ENCODE data around the gene LMAN1L.

DNA sequence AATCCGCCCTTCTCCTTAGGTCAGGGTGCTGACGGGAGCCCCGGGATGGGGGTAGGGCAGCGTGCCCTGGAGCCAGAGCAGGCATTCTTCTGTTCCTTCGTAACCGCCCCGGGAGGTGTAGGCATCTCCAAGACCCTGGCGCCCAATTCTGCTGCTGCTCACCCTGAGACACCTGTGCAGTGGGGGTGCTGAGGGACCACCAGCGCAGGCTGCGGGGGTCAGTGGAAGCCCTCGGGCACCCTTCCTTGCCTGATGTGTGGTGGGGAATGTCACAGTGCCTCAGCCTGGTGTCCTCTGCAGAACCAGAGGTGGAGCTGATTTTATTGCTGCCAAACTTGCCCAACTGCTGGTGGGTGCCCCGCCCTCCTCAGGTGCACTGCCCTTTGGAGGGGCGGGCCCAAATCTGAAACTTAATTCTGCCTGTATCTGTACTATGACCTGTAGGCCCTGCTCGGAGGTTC, 23.4 kb upstream of the LMAN1L start:
- no peak for TF ChIP-seq CTCF (IDR thresholded peaks at IDR 0.05)
- TF ChIP-seq POLR2A (IDR thresholded peaks at IDR 0.05) = no peak

All from thyroid gland (tissue), 4 donors.